OCI-LY3 (cell line): Measurements from ENCODE around the gene VENTX.

Source experiments
- EZH2phosphoT487 ChIP-seq: fragments of 200-600 bp; shearing (Covaris generic); IDR thresholded peaks from 2 replicates; pipeline ENCODE4 v1.6.1; 2018; ENCODE audit warnings: antibody characterized with exemption, mixed run types, low read depth
- TF ChIP-seq, protein P1 (sequence below): fragments of 200-600, 300-600 bp; sonication (generic); IDR thresholded peaks from 2 replicates; pipeline ENCODE4 v1.5.1; 2014; ENCODE audit warnings: antibody characterized with exemption, low read length, low read depth

DNA sequence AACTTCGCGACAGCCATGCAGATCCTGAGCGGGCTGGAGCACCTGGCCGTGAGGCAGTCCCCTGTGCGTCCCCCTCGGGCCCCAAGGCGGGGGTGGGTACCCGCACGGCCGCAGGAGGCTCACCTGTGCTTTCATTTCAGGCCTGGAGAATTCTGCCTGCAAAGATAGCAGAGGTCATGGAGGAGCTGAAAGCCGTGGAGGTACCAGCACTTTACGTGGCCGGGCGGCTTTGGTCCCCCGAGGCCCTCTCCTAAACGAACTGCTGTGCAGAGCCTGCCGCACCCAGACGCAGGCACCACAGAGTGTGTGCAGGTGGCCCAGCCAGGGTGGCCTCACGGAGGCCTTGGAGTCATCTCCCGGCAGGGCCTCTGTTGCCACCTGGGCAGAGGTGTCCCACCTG lies 18.8 kb upstream of the VENTX start:
- TF ChIP-seq, protein P1, sequence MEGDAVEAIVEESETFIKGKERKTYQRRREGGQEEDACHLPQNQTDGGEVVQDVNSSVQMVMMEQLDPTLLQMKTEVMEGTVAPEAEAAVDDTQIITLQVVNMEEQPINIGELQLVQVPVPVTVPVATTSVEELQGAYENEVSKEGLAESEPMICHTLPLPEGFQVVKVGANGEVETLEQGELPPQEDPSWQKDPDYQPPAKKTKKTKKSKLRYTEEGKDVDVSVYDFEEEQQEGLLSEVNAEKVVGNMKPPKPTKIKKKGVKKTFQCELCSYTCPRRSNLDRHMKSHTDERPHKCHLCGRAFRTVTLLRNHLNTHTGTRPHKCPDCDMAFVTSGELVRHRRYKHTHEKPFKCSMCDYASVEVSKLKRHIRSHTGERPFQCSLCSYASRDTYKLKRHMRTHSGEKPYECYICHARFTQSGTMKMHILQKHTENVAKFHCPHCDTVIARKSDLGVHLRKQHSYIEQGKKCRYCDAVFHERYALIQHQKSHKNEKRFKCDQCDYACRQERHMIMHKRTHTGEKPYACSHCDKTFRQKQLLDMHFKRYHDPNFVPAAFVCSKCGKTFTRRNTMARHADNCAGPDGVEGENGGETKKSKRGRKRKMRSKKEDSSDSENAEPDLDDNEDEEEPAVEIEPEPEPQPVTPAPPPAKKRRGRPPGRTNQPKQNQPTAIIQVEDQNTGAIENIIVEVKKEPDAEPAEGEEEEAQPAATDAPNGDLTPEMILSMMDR: no peak
- TF ChIP-seq EZH2phosphoT487: no peak
